Right lung (tissue), 5 donors: ENCODE data around the gene AIM2. TPM values are rescaled to one million over a fixed set of nuclear protein-coding genes. Genes with fewer than 3 reads are reported as not detected.
"Not testable (repeated sequence)": the region's sequence is repeated elsewhere in the genome, so short reads cannot be mapped to it uniquely, and the experiment has no call there.

ENCODE experiments used
- DNase-seq, 2 donors: peaks; one replicate each; pipeline ENCODE4 v3.0.0-alpha.2; 2013
- polyA plus RNA-seq, 5 donors: library from polyadenylated mRNA; unstranded; fragments of 120-200 nt; gene quantifications; one replicate each; pipeline versions ENCODE4 v1.2.1 to v1.2.3, GENCODE V29; 2013; ENCODE audit warnings: inconsistent platforms in 1 of 5, low replicate concordance in 1 of 5; ENCODE audit not compliant: insufficient read length in 5 of 5, insufficient read depth in 1 of 5

Gene AIM2
- polyA plus RNA-seq, 5 donors = 0.26 to 0.56 (median 0.28) TPM

DNA sequence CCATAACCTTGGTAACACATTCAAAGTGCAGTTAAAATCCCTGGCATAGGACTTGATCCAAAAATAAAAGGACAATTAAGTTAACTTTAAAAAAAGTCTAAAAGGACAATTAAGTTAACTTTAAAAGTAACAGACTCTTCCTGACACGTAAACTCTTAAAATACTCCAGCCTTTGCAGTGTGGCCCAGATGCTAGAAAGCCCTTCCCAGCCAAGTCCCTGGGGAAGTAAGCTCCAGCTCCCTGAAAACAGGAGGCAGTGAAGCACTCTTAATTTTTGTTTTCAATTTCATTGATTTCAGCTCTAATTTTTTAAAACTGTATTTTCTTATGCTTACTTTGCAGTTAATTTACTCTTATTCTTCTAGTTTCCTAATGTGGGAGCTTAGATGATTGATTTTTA, 5.1 kb upstream of the AIM2 start:
- no peak for DNase-seq

DNA sequence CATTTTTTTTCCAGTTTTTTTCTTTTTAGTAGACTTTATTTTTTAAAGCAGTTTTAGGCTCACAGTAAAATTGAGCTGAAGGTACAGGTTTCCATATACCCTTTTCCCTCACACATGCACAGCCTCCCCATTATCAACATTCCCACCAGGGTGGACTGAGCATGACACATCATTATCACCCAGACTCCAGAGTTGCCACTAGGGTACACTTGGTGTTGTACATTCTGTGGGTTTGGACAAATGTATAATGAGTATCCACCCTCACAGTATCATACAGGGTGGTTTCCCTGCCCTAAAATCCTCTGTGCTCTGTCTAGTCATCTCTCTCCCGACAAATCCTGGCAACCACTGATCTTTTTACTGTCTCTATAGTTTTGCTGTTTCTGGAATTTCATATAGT, 3.0 kb upstream of the AIM2 start:
- no peak for DNase-seq

DNA sequence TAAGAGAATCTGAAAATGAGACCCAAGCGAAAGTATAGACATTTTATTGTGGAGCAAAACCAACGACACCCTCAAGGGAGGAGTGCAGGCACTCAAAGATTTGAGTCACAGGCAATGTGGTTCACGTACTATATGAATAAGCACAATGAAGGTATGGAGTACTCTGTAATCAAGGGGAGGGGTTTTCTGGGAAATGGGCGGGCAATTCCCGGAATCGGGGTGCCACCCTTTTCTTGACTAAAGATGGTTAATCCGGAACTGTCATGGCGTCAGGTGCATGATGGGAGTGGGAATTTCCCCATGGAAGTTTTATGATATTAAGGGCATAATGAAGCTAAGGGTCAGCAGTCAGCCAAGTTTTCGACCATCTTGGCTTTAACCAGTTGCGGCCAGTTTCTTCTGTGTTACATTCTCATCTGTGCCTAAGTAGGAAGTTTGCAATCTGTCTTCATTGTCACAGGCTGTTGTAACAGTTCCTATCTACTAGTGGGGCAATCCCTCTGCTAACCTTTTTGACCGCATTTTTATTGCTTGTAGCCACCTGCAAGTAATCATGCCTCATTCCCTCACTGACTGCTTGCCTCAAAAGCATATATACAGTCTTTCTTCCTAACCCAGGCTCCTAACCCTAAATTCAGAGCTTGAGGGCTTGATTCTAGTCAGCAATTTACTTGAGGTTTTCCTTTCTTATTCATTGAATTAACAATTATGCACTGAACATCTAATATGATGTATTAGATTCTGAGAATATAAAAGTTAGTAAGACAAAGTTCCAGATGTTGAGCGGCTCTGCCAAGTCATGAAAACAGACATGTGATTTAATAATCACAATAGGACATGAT, 775 bp upstream of the AIM2 start:
- DNase-seq = no peak

DNA sequence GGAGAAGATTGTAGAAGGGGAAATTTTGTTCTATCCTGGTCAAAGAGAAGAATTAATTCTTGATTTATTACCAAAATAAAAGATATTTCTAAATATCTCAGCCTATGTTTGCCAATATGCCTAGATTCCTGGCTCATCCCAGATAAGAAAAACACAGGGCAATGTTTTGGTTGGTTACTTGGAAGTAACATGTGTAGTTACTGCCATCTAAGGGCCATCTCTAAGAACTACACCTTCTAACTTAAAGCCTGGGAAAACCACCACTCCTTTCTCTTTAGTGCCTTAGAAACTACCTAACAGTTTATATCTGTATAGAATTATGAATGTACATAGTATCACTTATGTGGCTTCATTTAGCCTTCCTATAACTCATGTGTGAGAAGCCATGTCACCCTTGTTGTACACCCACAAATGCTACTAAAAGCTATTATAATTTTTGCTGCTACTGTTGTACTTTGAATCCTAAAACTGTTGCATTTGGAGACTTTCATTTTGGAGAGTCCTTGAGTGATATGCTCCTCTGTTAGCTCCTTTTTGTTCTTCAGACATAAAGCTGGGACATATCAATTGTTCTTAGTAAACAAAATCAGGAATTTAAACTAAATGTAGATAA, 4.5 kb downstream of the AIM2 start:
- DNase-seq = peak; percentile 11 to 30

DNA sequence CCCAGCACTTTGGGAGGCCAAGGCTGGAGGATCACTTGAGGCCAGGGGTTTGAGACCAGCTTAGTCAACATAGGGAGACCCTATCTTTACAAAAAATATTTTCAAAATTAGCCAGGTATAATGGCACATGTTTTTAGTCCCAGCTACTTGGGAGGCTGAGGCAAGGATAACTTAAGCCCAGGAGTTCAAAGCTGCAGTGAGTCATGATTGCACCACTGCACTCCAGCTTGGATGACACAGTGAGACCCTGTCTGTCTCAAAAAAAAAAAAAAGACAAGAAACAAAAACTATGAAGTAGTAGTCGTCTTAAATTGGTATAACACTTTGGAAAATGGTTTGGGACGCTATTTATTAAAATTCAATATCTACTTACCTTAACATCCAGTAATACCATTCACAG, 7.7 kb downstream of the AIM2 start:
- DNase-seq = no peak

DNA sequence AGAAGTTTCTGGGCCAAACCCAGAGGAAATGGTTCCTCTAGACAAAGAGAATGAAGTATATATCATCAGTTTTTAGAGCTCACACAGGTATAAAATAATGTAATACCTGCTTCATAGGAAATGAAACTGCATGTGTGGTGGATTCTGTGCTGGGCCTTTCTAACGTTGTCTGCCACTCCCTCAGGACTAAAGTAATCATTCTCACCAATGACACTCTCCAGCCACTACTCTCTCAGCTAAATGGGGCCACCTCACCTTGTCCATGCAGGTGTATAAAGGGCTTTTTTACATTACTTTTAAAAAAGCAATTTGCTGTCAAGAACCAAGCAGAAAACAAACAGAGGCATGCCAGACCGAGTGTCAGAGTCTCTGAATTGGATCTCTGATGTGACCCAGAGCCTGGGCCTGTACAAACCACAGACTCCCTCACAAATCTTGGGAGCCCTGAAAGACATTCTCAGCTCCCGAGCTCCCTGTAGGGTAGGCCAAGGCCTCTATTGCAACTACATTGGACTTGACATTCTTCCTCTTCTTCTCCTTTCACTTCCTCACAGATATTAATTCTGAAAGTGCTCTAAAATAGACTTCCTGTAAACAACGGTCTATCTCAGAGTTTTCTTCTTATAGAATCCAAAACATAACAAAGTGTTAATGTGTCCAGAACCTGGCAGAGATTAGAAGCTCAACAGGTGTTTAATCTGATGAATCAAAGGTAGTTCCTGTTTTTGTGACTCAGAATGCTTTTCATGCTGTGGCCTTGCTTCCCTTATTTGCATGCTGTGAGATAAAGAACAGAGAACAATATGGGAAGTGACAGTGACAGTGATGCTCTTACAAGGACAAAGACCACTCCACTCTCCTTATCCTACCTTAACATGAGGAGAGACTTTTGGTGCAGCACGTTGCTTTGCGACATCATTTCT, 8.6 kb downstream of the AIM2 start:
- no peak for DNase-seq

DNA sequence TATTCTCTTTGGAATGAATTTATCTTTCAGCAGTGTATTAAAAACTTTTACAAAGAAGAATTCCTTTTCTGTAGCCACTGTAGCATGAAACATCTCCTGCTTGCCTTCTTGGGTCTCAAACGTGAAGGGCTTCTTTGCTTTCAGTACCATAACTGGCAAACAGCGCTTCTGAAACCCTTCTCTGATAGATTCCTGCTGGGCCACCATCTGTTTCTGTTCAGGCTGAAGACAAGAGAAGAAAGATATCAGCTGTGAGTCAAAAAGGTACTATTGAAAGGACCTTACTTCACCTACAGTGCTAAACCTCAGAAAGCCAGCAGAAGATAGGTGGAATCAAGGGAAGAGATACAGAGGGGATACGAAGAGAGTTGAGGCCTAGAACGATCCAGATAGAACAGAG, 10.5 kb downstream of the AIM2 start:
- no peak for DNase-seq

DNA sequence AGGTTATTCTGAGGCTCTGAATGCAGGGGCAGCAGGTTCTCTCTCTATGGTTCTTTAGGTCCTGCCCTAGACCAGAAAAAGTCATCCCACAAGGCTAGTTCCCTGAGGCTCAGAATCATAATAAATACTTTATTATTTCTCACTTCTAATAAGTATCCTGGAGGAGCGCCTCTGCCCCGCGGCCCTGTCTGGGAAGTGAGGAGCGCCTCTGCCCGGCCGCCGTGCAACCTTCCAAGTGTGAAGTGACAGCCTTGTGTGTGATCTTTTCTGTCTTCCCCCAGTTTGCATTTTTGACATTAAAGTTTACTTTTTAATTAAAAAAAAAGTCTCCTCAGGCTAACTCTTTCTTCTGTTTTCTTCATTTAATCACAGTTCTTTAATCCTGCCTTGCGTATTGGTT, 11.5 kb downstream of the AIM2 start:
- DNase-seq = no peak

DNA sequence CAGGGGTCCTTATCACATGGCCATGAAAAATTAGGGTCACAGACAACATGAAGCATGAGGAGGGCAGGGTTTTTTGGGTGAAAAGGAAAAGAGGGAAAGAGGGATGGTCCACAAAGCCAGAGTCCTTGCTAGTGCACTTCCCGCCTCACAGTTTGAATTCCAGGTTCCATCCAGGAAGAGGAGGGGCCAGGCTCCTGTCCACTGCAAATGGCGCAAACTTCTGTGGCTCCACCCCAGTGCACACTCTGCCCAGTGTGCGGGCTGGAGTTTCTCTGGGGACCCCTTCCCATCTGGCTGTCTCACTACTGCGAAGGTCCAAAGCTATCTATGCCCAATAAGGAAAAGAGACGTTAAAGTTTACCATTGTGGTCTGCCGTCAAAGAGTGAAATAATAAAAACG, 17.8 kb downstream of the AIM2 start:
- DNase-seq = no peak

DNA sequence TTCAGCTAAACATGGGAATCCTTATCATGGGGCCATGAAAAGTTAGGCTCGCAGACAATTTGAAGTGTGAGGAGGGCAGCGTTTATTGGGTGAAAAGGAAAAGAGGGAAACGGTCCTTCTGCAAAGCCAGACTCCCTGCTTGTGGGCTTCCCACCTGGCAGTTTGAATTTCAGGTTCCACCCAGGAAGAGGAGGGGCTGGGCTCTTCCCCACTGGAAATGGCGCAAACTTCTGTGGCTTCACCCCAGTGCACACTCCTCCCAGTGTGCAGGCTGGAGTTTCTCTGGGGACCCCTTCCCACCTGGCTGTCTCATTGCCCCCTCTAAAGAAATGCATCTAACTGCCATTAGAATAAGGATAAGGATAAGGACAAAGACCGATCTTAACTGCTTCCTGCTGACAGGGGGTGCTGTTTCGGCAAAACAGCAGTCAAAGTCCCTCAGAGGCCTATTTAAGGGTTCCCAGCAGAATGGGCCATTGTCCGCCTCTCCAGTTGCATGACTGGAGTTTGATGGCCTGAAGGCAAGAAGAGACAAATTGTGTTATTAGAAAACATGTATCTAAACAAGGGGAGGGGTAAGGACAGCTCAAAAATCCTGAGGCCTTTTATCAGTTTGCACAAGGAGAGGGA, 20.4 kb downstream of the AIM2 start:
- DNase-seq = no peak

DNA sequence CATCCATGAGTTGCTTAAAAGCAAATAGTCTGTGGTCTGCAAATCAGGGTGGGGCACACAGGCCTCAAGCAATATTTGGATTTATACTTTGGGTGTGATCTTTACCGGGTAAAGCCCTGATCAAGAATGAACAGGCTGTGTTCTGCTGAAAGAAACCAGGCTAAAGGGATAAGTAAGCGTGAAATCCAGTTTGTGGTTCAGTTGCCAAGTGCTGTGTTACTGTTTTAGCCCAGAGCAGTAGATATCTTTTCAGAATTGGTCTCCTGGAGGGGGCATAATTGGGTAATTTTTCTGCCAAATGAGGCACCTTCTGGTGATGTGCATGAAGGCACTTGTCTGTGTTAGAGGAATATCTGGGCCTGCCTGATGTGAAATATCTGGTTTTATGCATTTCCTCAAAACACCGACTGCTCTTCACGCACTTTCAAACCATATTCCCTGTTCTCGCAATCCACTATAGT, 21.4 kb downstream of the AIM2 start:
- DNase-seq = no peak

DNA sequence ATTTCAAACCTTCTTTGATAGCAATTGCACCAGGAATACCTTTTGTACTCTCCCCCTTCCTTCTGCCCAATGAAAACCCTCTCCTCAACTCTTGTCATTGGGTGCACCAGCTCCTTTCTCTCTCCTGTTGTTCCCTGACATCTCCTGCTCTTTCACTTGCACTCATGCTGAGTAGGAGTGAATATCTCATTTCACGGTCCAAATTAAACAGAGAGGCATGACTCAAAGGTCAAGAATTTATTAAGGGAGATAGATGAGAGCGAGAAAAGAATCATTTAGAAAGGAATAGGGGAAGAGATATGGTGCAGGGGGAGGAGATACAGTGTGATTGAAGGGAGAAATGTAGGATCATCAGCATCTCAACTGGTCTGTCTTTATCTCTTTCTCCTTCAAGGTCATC, 22.1 kb downstream of the AIM2 start:
- no peak for DNase-seq

DNA sequence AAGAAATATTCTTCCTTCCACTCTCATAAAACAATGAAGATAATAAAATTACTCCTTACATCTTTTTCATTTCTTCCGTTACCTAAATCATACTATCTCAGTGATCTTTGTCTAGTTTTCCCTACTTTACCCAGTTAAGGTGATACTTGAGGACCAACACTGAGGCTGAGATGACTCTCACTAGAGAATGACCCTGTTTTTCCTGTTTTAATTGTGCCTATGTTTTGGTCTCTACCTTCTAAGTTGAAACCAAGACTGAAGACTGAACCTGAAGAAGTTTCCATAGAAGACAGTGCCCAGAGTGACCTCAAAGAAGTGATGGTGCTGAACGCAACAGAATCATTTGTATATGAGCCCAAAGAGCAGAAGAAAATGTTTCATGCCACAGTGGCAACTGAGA, 25.1 kb downstream of the AIM2 start:
- DNase-seq = no peak

DNA sequence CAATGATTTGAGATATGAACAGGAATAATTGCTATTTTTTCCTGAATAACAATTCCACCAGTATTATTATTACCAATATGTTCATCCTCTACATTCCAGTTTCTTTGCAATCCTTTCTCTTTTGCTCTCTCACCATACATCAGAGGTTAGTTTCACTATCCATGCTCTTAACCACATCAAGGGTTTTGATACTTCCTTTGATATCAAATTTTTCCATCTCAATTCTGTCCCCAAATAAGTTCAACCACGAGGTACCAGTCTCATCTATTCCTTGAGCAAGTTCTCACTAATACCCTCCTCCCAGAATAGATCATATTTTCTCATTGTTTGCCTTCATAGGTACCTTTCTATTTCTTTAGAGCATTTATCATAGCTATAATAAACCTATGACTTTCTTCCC, 30.1 kb downstream of the AIM2 start:
- not testable (repeated sequence) for DNase-seq

DNA sequence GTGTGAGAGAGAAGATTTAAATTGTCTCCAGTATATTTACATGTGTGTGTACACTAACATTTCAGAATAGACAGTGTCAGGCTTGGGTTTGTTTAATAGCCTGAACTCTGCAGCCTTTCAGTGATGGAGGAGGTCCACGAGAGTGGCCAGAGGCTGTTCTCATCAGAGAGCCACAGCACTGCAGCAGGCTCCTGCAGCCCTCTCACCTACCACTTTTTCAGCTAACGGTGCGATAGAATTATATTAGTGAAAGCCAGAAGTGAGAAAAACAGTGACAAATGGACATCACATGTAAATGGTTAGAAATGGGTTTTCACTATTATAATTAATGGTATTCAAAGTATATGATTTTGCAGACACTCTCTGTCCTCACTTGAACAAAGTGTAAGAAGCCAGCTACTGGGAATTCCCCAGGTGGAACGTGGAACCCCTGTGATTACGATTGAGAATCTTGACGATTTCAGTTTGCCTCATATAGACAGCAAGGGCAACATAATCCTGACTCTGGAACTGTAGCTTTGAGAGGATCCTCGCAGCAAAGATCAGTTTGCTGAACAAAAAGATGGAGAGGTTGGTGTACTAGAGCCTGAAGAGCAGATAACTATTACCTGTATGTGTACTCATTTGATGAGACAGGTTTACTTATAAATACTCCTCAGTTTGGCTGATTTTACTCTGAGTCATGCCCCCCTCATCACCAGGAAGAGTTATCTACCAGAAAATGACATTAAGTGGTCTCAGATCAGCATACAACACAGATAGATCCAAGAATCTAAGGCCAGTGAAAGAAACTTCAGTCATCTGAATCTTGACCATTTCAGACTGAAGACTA, 35.5 kb downstream of the AIM2 start:
- DNase-seq = no peak

DNA sequence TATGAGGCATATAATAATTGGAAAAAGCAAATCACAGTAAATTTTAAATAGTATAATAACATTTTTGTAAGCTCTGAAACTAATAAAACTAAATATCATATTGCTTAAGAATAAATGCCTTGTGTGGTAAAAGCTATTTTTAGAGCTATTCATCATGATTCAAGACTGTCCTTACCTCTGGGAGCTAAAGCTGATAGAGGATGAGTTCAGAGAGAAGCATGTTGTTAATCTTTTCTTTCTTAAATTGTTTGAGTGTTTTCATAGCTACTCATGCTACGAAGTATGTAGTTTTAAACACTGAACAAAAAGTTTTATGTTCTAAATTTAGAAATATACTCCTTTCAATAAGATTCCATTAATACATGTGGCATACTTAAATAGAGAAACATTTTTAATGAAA, 36.4 kb downstream of the AIM2 start:
- DNase-seq = no peak

DNA sequence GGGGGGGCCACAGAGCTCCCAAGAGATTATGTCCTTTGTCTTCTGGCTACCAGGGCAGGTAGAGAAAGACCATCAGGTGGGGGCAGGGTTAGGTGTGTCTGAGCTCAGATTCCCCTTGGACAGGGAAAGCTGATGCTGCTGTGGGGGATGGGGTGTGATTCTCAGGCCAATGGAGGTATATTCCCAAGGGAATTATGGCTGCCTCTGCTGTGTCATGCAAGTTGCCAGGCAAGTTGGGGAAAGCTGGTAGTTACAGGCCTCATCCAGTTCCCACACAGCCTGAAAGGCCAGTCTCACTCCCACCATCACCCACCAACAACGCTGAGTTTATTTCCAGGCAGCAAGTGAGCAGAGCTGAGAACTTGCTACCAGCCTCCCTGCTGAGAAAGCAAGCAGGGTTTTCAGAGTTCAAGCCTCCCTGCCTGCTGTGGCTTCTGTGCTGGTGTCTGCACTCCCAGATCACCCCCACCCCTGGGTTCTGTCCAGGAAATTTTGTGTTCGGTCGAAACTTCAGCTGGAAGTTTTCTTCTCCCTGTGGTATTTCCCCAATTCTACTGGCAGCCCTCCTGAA, 45.6 kb downstream of the AIM2 start:
- DNase-seq = no peak

DNA sequence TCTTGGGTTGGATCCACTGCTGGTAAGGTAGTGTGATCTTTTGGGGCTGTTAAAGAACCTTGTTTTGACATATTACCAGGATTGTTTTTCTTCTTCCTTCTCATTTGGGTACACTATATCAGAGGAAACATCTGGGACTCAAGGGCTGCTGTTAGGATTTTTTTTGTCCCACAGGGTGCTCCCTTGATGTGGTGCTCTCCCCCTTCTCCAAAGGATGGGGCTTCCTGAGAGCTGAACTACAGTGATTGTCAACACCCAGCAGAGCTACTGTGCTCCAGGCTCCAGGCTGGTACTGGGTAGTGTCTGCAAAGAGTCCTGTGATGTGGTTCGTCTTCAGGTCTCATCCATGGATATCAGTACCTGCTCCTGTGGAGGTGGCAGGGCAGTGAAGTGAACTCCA, 46.3 kb downstream of the AIM2 start:
- no peak for DNase-seq

DNA sequence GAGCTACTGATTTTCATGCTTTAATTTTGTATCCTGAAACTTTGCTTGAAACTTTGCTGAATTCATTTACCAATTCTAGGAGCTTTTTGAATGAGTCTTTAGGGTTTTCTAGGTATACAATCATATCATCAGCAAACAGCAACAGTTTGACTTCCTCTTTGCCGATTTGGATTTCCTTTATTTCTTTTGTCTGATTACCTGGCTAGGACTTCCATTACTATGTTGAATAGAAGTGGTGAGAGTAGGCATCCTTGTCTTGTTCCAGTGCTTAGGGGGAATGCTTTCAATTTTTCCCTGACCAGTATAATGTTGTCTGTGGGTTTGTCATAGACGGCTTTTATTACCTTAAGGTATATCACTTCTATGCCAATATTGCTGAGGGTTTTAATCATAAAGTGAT, 49.7 kb downstream of the AIM2 start:
- not testable (repeated sequence) for DNase-seq

DNA sequence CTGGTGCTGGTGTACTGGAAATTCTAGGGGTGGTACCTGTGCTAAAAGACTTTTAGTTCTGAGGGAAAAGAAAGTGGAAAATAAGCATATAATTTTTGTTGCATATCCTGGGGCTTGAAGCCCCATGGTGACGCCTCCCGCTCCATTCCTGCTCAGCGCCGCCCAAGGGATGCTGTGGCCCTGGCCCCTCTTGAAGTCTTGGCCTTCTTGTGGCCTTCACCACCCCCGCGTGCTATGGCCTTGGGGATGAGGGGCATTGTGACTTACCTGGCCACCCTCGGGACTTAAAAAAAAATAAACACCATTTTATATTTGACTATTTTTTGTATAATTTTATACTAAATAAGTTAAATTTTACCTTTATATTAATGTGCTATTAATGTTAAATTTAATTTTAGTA, 51.5 kb downstream of the AIM2 start:
- no peak for DNase-seq

DNA sequence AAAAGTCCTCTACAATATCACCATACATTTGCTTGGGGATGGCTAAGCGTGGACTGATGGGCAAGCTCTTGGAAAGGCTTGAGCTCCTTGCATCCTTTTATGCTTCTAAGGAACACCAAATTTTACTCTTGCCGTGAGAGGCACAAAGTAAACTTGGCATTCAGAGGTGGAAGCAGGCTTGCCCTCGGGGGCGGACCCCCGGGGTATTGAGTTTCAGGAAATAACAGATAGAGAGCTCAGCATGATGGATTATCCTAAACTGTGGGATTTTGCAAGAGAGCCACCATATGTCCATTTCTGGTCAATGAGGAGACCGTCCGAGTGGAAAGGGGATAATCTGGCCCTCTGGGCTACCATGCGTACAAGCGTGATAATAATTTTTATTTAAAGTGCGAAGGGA, 52.8 kb downstream of the AIM2 start:
- DNase-seq = no peak
